ENCODE data around the gene RIMKLA. TPM values are rescaled to one million over a fixed set of nuclear protein-coding genes. Genes with fewer than 3 reads are reported as not detected.

The RIMKLA gene
- total and polyA plus RNA-seq, 2 of the 13 experiments (the other 11 are each of a cell fraction or from before 2014, with no cell fraction given), result 2.5 to 3.8 TPM

- no peak for TF ChIP-seq KLF16 (CRISPR knock-in tag; IDR thresholded peaks at IDR 0.05)
- peak; percentile 17; the same call in 1 of the 2 replicates for TF ChIP-seq ZMAT3 (CRISPR knock-in tag; conservative IDR thresholded peaks at IDR 0.05)
- TF ChIP-seq MXD4 (CRISPR knock-in tag; IDR thresholded peaks at IDR 0.05), result peak; percentile 33; the same call in 1 of the 2 replicates
- TF ChIP-seq ZNF343 (CRISPR knock-in tag; IDR thresholded peaks at IDR 0.05), result no peak
- TF ChIP-seq ZC3H4 (CRISPR knock-in tag; IDR thresholded peaks at IDR 0.05; ENCODE audit: borderline replicate concordance), result 0 out of 2 replicates have a peak, but pooled peaks have one; percentile 24
- TF ChIP-seq AHR (CRISPR knock-in tag; IDR thresholded peaks at IDR 0.05), result no peak
- TF ChIP-seq TFDP2 (CRISPR knock-in tag; IDR thresholded peaks at IDR 0.05), result 0 out of 2 replicates have a peak, but pooled peaks have one; percentile 36
- no peak for TF ChIP-seq DMTF1 (CRISPR knock-in tag; IDR thresholded peaks at IDR 0.05)
- no peak for TF ChIP-seq HDAC6 (IDR thresholded peaks at IDR 0.05; ENCODE audit: low read depth, low read length)
- TF ChIP-seq ZNF354B (CRISPR knock-in tag; IDR thresholded peaks at IDR 0.05), result no peak
- no peak for TF ChIP-seq ZNF253 (CRISPR knock-in tag; IDR thresholded peaks at IDR 0.05; ENCODE audit: borderline replicate concordance)
- peak; percentile 51; the same call in 1 of the 2 replicates for TF ChIP-seq KDM5A (IDR thresholded peaks at IDR 0.05; ENCODE audit: borderline replicate concordance, low read length)
- TF ChIP-seq RAD21 (CRISPR knock-in tag; IDR thresholded peaks at IDR 0.05), result no peak; the same call in 1 of the 2 replicates
- no peak for TF ChIP-seq ZFP36L1 (CRISPR knock-in tag; IDR thresholded peaks at IDR 0.05)
- no peak for TF ChIP-seq ZNF207 (IDR thresholded peaks at IDR 0.05; ENCODE audit: borderline replicate concordance)
- no peak for TF ChIP-seq SKI (IDR thresholded peaks at IDR 0.05; ENCODE audit: partially characterized antibody)
- no peak for TF ChIP-seq HDAC2 (CRISPR knock-in tag; IDR thresholded peaks at IDR 0.05)
- TF ChIP-seq ZNF652 (CRISPR knock-in tag; IDR thresholded peaks at IDR 0.05; ENCODE audit: borderline replicate concordance, low read depth), result no peak
- no peak for TF ChIP-seq ZBTB26 (CRISPR knock-in tag; IDR thresholded peaks at IDR 0.05; ENCODE audit: borderline replicate concordance)
- no peak for TF ChIP-seq PLSCR1 (CRISPR knock-in tag; IDR thresholded peaks at IDR 0.05; ENCODE audit: borderline replicate concordance)
- no peak for TF ChIP-seq RCOR2 (CRISPR knock-in tag; IDR thresholded peaks at IDR 0.05)
- TF ChIP-seq PRDM4 (CRISPR knock-in tag; IDR thresholded peaks at IDR 0.05; ENCODE audit: borderline replicate concordance), result no peak
- TF ChIP-seq KMT2A (CRISPR knock-in tag; IDR thresholded peaks at IDR 0.05), result peak; percentile 28; the same call in 1 of the 2 replicates
- no peak for TF ChIP-seq ZNF30 (CRISPR knock-in tag; IDR thresholded peaks at IDR 0.05)
- TF ChIP-seq ZNF530 (CRISPR knock-in tag; IDR thresholded peaks at IDR 0.05; ENCODE audit: low read depth), result no peak
These were observed 76.1 kb downstream of the RIMKLA start (continued) for GRCh38 chr1:42456754-42457089.

Data from HepG2 (cell line).